SK-N-SH (cell line): ENCODE results near the gene SCTR. TPM values are rescaled to one million over a fixed set of nuclear protein-coding genes. Genes with fewer than 3 reads are reported as not detected.

Source experiments
- CTCF ChIA-PET: fragments of 300-600, 350-600 bp; formaldehyde crosslinking; extraction: SDS; loops from one replicate; lab custom pipeline; 2021; lab: Yijun Ruan, JAX
- POLR2A ChIA-PET: fragments of 350-600 bp; sonication (Branson Sonifier 250); formaldehyde crosslinking; extraction: SDS; loops from one replicate; lab custom pipeline; 2020; ENCODE audit warnings: antibody characterized with exemption, inconsistent platforms; lab: Yijun Ruan, JAX
- DNase-seq: peaks from one replicate; pipeline ENCODE4 v3.0.0; 2012
- H2AFZ ChIP-seq: fragments of 200-600 bp; sonication (generic); 2 replicates; pipeline ENCODE4 v1.8.1; 2016; ENCODE audit warnings: antibody characterized with exemption, mild to moderate bottlenecking, low read depth
- H3F3A ChIP-seq: fragments of 200-600 bp; sonication (generic); replicated peaks from 2 replicates; pipeline ENCODE3; 2016; ENCODE audit warnings: antibody characterized with exemption, mild to moderate bottlenecking; ENCODE audit not compliant: insufficient read depth
- H3K27ac ChIP-seq, 2 experiments: fragments of 200-500 bp in 1 of 2; fragments of 200-600 bp in 1 of 2; sonication (Bioruptor generic) in 1 of 2; sonication (generic), shearing (Covaris generic) in 1 of 2; 2 replicates each; pipeline versions ENCODE4 v1.5.1 to v1.6.1; 2014 to 2016; ENCODE audit warnings: low read depth in 2 of 2, inconsistent platforms in 1 of 2, low read length in 1 of 2, mild to moderate bottlenecking in 1 of 2, mixed read lengths in 1 of 2
- H3K27me3 ChIP-seq: fragments of 200-600 bp; sonication (generic), shearing (Covaris generic); 2 replicates; pipeline ENCODE4 v1.6.1; 2016; ENCODE audit warnings: mixed run types; ENCODE audit not compliant: insufficient read depth
- H3K36me3 ChIP-seq, 2 experiments: fragments of 200-500 bp in 1 of 2; fragments of 200-600 bp in 1 of 2; sonication (Bioruptor generic) in 1 of 2; sonication (generic) in 1 of 2; replicated peaks in 1 of 2; 2 replicates each; pipeline versions ENCODE3 to v1.5.1; 2014 to 2016; ENCODE audit warnings: low read length in 1 of 2, mild to moderate bottlenecking in 1 of 2; ENCODE audit not compliant: insufficient read depth in 2 of 2, control insufficient read depth in 1 of 2
- H3K4me1 ChIP-seq, 2 experiments: fragments of 200-500 bp in 1 of 2; fragments of 200-600 bp in 1 of 2; sonication (Bioruptor generic) in 1 of 2; sonication (generic), shearing (Covaris generic) in 1 of 2; 2 replicates each; pipeline versions ENCODE4 v1.5.1 to v1.6.1; 2014 to 2016; ENCODE audit warnings: low read depth in 1 of 2, low read length in 1 of 2, mixed run types in 1 of 2; ENCODE audit not compliant: insufficient read depth in 2 of 2, control insufficient read depth in 1 of 2
- H3K4me2 ChIP-seq: fragments of 200-600 bp; sonication (generic), shearing (Covaris generic); 2 replicates; pipeline ENCODE4 v1.6.1; 2017; ENCODE audit warnings: mixed run types
- H3K4me3 ChIP-seq, 2 experiments: fragments of 200-500 bp in 1 of 2; fragments of 200-600 bp in 1 of 2; sonication (Bioruptor generic) in 1 of 2; sonication (generic), shearing (Covaris generic) in 1 of 2; 2 replicates each; pipeline versions ENCODE4 v1.5.1 to v1.8.1; 2014 to 2016; ENCODE audit warnings: low read depth in 2 of 2, inconsistent platforms in 1 of 2, low read length in 1 of 2, mild to moderate bottlenecking in 1 of 2, mixed read lengths in 1 of 2, moderate library complexity in 1 of 2
- H3K79me2 ChIP-seq: fragments of 200-600 bp; sonication (generic); 2 replicates; pipeline ENCODE4 v1.8.1; 2017; ENCODE audit warnings: mild to moderate bottlenecking; ENCODE audit not compliant: insufficient read depth
- H3K9ac ChIP-seq: fragments of 200-600 bp; sonication (generic); 2 replicates; pipeline ENCODE4 v1.6.1; 2017; ENCODE audit warnings: mixed run types
- H3K9me2 ChIP-seq: fragments of 200-600 bp; sonication (generic); 2 replicates; pipeline ENCODE4 v1.6.1; 2017; ENCODE audit warnings: mixed run types
- H3K9me3 ChIP-seq: fragments of 200-600 bp; sonication (generic); 2 replicates; pipeline ENCODE4 v1.6.1; 2017; ENCODE audit warnings: mixed run types, mild to moderate bottlenecking, moderate library complexity
- H4K20me1 ChIP-seq: fragments of 200-600 bp; sonication (generic); 2 replicates; pipeline ENCODE4 v1.6.1; 2017; ENCODE audit warnings: mild to moderate bottlenecking, mixed run types; ENCODE audit not compliant: insufficient read depth
- CHD2 ChIP-seq: fragments of 150-350 bp; IDR thresholded peaks from 2 replicates; pipeline ENCODE4 v1.6.1; 2018; ENCODE audit warnings: low read length; ENCODE audit not compliant: partially characterized antibody
- CTCF ChIP-seq: fragments of 200-600 bp; sonication (generic); IDR thresholded peaks from 2 replicates; pipeline ENCODE4 v1.6.1; 2017; ENCODE audit warnings: antibody characterized with exemption, mild to moderate bottlenecking, moderate library complexity
- ELF1 ChIP-seq: IDR thresholded peaks from 2 replicates; pipeline ENCODE4 v1.4.0; 2012
- EP300 ChIP-seq, 2 experiments: IDR thresholded peaks; 2 replicates each; pipeline versions ENCODE4 v1.4.0 to v1.6.1; 2012; ENCODE audit warnings: borderline replicate concordance in 1 of 2, low read depth in 1 of 2, low read length in 1 of 2
- EZH2phosphoT487 ChIP-seq: fragments of 200-600 bp; sonication (generic); IDR thresholded peaks from 2 replicates; pipeline ENCODE4 v1.6.1; 2017; ENCODE audit warnings: low read depth, mixed run types, mild to moderate bottlenecking, antibody characterized with exemption, moderate library complexity, borderline replicate concordance
- JUND ChIP-seq: IDR thresholded peaks from 2 replicates; pipeline ENCODE4 v1.4.0; 2012
- MEF2A ChIP-seq: IDR thresholded peaks from 2 replicates; pipeline ENCODE4 v1.4.0; 2012; ENCODE audit warnings: low read depth, borderline replicate concordance
- MXI1 ChIP-seq: IDR thresholded peaks from 2 replicates; pipeline ENCODE4 v1.6.1; 2012; ENCODE audit warnings: mild to moderate bottlenecking, low read depth, low read length, improper control_type of control experiment
- NFIC ChIP-seq: IDR thresholded peaks from 2 replicates; pipeline ENCODE4 v1.4.0; 2012; ENCODE audit warnings: borderline replicate concordance
- PBX3 ChIP-seq: IDR thresholded peaks from 2 replicates; pipeline ENCODE4; 2012
- POLR2AphosphoS5 ChIP-seq: IDR thresholded peaks from 2 replicates; pipeline ENCODE4 v1.6.1; 2012; ENCODE audit warnings: low read depth, low read length
- RFX5 ChIP-seq: IDR thresholded peaks from 2 replicates; pipeline ENCODE4 v1.6.1; 2012; ENCODE audit warnings: mild to moderate bottlenecking, improper control_type of control experiment, low read length
- RXRA ChIP-seq: IDR thresholded peaks from 2 replicates; pipeline ENCODE4 v1.4.0; 2012; ENCODE audit warnings: low read depth, mild to moderate bottlenecking, borderline replicate concordance
- SIN3A ChIP-seq: IDR thresholded peaks from 2 replicates; pipeline ENCODE4 v1.6.1; 2012; ENCODE audit warnings: low read depth, mild to moderate bottlenecking, low read length, moderate library complexity, borderline replicate concordance
- SMC3 ChIP-seq: IDR thresholded peaks from 2 replicates; pipeline ENCODE4 v1.6.1; 2012; ENCODE audit warnings: low read depth, low read length, improper control_type of control experiment
- TEAD4 ChIP-seq: IDR thresholded peaks from 2 replicates; pipeline ENCODE4 v1.4.0; 2012; ENCODE audit warnings: mild to moderate bottlenecking, borderline replicate concordance; ENCODE audit not compliant: insufficient read depth
- YY1 ChIP-seq: IDR thresholded peaks from 2 replicates; pipeline ENCODE4 v1.4.0; 2012; ENCODE audit warnings: low read depth, mild to moderate bottlenecking
- WGBS: methylation state at CpG from one replicate; pipeline ENCODE4 v1.1.6; 2017; ENCODE audit warnings: low lambda C conversion rate; 5-methylcytosine and 5-hydroxymethylcytosine counted together
- polyA plus RNA-seq, 3 experiments: library from polyadenylated mRNA; depleted of rRNA; stranded (reverse); fragments of >200 nt; gene quantifications; 2 replicates each; pipeline ENCODE4 v1.2.3, GENCODE V29; 2012
- TF ChIP-seq, protein P1 (sequence below): fragments of 150-350 bp; IDR thresholded peaks from 2 replicates; pipeline ENCODE4 v1.6.1; 2017; ENCODE audit warnings: antibody characterized with exemption, low read length, low read depth, borderline replicate concordance

Gene SCTR
- polyA plus RNA-seq, 1 of the 3 experiments (the other 2 are of a cell fraction), result not detected

DNA sequence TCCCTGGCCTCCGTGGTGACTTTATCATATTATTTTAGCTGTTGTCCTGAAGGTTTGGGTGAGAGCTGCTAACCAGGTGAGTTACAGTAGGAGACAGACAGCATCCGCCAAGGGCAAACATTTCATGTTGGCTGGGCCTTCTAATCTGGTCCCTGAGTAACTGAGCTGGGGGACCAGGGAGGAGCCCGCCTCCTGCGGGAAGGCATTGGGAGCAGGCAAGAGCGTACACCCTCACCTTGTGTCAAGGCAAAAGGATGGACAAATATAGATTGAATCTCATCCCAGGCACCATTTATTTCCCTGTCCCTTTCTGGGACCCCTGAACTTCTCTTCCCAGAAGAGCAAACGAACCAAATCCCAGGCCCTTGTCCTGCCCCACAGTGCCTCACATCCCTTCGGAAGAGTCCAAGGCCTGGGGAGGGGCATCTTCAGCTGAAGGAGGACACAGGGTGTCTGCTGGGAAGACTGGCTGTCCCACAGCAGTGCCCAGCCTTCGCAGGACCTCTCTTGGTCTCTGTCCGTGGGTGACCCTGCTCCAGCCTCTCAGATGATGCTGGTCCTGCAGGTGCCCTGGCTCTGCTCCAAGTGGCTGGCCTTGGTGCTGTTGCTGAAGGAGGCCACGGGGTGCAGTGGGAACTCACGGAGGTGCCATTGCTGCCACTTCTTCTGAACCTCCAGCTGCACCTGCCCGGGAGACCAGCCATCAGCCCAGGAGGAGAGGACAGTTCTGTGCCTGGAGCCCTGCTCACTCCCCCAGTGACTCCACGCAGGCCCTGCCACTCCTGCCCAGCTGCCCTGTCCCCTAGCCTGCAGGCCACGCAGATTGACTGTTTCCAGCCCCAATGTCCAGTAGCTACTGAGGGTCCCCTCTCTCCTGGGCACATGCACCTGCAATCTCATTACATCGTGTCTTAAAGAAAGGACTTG lies 84.4 kb downstream of the SCTR start:
- H4K20me1 ChIP-seq, result no peaks in the 10 kb centered on the region
- H3K79me2 ChIP-seq, result no peaks in the 10 kb centered on the region
- H3K27ac ChIP-seq, result no peak overlapping the region
- no peak overlapping the region for H3K9ac ChIP-seq
- TF ChIP-seq POLR2AphosphoS5 (no peak), RFX5 (no peak), EP300 (IDR thresholded peaks at IDR 0.05; ENCODE audit: borderline replicate concordance in 1 of 2, low read depth in 1 of 2, low read length in 1 of 2) (no peak), RXRA (no peak), YY1 (no peak), MEF2A (no peak), EZH2phosphoT487 (no peak), SIN3A (no peak), CTCF (no peak), ELF1 (no peak), JUND (no peak), NFIC (no peak), PBX3 (no peak), CHD2 (no peak), MXI1 (no peak), SMC3 (no peak), TEAD4 (no peak)
- TF ChIP-seq, protein P1, sequence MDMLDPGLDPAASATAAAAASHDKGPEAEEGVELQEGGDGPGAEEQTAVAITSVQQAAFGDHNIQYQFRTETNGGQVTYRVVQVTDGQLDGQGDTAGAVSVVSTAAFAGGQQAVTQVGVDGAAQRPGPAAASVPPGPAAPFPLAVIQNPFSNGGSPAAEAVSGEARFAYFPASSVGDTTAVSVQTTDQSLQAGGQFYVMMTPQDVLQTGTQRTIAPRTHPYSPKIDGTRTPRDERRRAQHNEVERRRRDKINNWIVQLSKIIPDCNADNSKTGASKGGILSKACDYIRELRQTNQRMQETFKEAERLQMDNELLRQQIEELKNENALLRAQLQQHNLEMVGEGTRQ, result no peak
- 48% methylated on average over 10 of the region's 15 CpGs for WGBS
- no peaks in the 10 kb centered on the region for H3K9me3 ChIP-seq
- POLR2A ChIA-PET, result no interaction called here
- H3K27me3 ChIP-seq, result peaks cover 22% of the 10 kb centered on the region; the same call in 1 of the 2 replicates
- H3K36me3 ChIP-seq, result no peaks in the 10 kb centered on the region
- DNase-seq, result no peak
- H3F3A ChIP-seq, result no peaks in the 10 kb centered on the region
- CTCF ChIA-PET, result interaction anchor here (0.7 to 3.5 kb wide), 4 partner anchors 10 to 37 kb away, joined by 3 to 18 read pairs (median 4); no protein-coding TSS in a partner anchor
- H2AFZ ChIP-seq, result no peak overlapping the region
- H3K9me2 ChIP-seq, result no peaks in the 10 kb centered on the region
- peaks cover 0 to 6% of the 10 kb centered on the region in 2 experiments; a peak in 1 of 4 replicates for H3K4me1 ChIP-seq
- H3K4me3 ChIP-seq, result no peak overlapping the region
- H3K4me2 ChIP-seq, result no peak overlapping the region
